Stimulated activated naive CD8-positive, alpha-beta T cell treated with anti-CD3 and anti-CD28 coated beads, Interleukin-15, amount 100 ng/mL, for 72 hours (primary cell): ENCODE measurements around the gene TRIM27.
A peak's percentile ranks its signal among the peaks of the same experiment; 100 is the strongest.
"Not testable (repeated sequence)": the region's sequence is repeated elsewhere in the genome, so short reads cannot be mapped to it uniquely, and the experiment has no call there.

Source experiments
- ATAC-seq: fragments of 150-1000 bp; cut with Tn5 transposase; 2 replicates; pipeline ENCODE4 v1.10.0; 2021; ENCODE audit warnings: mild to moderate bottlenecking, moderate library complexity
- DNase-seq, 2 donors: peaks; one replicate each; pipeline ENCODE4 v3.0.0; 2021 to 2022
- H3K27ac Mint-ChIP-seq, 2 donors: one replicate each; pipeline ENCODE4 v1.8.0; 2022; ENCODE audit warnings: mild to moderate bottlenecking in 2 of 2, mixed read lengths in 2 of 2, moderate library complexity in 2 of 2
- H3K27me3 Mint-ChIP-seq: one replicate; pipeline ENCODE4 v1.8.0; 2022; ENCODE audit warnings: mixed read lengths
- H3K4me1 Mint-ChIP-seq: one replicate; pipeline ENCODE4 v1.8.0; 2022; ENCODE audit warnings: mild to moderate bottlenecking, mixed read lengths
- H3K4me3 Mint-ChIP-seq, 2 donors: one replicate each; pipeline ENCODE4 v1.8.0; 2022; ENCODE audit warnings: mild to moderate bottlenecking in 2 of 2, mixed read lengths in 2 of 2, moderate library complexity in 1 of 2
- H3K9me3 Mint-ChIP-seq, 2 donors: one replicate each; pipeline ENCODE4 v1.8.0; 2022; ENCODE audit warnings: mixed read lengths in 2 of 2

Gene TRIM27

DNA sequence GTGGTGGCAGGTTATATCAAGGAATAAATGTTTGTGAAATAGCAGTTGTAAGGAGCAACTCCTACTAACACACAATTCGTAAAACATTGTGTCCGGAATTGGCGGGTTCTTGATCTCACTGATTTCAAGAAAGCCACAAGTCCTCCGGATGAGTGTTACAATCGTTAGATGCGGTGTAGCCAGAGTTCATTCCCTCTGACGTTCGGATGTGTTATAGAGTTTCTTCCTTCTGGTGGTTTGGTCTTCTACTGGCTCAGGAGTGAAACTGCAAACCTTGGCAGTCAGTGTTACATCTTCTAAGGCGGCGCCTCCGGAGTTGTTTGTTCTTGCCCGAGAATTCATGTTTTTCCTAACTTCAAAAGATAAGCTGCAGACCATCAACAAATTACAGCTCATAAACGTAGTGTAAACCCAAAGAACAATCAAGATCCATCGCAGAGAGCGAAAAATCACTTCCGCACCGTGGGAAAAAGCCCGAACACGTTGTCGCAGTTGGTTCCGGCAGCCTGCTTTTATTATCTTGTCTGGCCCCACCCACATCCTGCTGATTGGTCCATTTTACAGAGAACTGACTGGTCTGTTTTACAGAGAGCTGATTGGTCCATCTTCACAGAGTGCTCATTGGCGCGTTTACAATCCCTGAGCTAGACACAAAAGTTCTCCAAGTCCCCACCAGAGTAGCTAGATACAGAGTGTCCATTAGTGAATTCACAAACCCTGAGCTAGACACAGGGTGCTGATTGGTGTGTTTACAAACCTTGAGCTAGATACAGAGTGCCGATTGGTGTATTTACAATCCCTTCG, 58.2 kb downstream of the TRIM27 start:
- peak overlapping the region; percentile 88 to 91 for H3K4me3 Mint-ChIP-seq
- peaks cover 57% of the 10 kb centered on the region for H3K4me1 Mint-ChIP-seq
- H3K27ac Mint-ChIP-seq, result peak overlapping the region; percentile 87 to 98
- peaks cover 7% of the 10 kb centered on the region for H3K27me3 Mint-ChIP-seq
- ATAC-seq (peak; percentile 46), DNase-seq (peak; percentile 81 to 86)
- H3K9me3 Mint-ChIP-seq, result peaks cover 0 to 7% of the 10 kb centered on the region in 2 donors

DNA sequence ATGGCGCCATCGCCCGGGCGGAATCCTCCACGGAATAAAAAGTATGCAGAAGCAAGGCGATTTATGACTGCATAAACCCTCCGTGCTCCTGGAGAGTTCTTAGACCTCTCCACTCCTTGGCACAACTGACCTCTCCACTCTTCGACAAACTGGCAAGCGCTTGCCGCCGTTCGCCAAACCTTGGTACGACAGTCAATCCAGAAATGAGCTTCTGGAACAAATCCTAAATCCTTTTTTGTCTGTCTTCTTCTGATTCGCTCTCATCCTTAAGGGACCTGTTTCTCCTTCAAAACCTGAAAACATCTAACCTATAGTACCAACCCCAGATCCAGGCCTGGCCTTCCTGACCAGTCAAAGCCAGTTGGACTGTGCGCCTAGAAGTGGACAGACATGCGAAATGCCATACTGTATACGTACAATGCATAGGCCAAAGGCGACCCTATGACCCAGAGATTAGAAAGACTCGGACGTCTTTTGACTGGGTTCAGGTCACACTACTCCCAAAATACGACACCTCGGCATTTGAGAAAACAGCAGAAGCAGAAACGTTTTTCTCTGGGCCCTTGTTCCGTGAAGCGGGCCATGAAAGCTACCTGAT, 59.4 kb downstream of the TRIM27 start:
- peaks cover 60% of the 10 kb centered on the region for H3K4me1 Mint-ChIP-seq
- H3K9me3 Mint-ChIP-seq, result peaks cover 0 to 7% of the 10 kb centered on the region in 2 donors
- ATAC-seq, result no peak
- peaks cover 7% of the 10 kb centered on the region for H3K27me3 Mint-ChIP-seq
- no peak for DNase-seq
- peak overlapping the region; percentile 90 to 91 for H3K4me3 Mint-ChIP-seq
- H3K27ac Mint-ChIP-seq, result peak overlapping the region; percentile 50 to 100

DNA sequence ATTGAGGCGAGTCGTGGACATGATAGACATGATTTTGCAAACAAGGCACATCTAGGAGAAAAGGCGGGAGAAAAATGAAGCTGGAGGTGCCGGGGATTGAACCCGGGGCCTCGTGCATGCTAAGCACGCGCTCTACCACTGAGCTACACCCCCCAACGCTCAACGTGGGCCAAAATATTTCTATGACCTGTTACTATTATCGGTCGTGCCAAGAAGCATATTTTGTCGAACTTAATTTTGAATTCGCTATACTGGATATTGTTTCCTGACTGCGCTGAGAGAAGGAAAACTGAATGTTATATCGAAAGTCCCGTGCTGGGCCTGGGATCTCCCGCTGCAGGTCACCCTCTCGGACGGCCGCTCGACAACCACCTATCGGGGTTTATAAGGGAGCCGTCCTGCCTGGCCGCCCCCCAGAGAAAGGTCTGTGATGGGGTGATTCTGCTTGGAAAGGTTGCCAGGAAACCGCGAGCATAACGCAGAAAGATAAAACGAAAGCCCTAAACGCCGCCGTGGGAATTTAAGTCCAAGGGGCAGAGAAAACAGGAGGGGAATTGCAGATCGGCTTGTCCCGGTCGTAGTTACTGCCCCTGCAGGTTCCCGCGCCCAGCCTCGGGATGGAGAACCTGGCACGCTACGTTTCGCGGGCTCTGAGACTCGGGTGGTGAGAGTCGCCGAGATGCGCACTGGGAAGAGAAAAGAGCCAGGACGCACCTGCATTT, 60.0 kb downstream of the TRIM27 start:
- peak overlapping the region; percentile 90 to 91 for H3K4me3 Mint-ChIP-seq
- H3K27me3 Mint-ChIP-seq, result peaks cover 7% of the 10 kb centered on the region
- peaks cover 60% of the 10 kb centered on the region for H3K4me1 Mint-ChIP-seq
- ATAC-seq (peak; percentile 50), DNase-seq (peak; percentile 86 to 89)
- peaks cover 0 to 7% of the 10 kb centered on the region in 2 donors for H3K9me3 Mint-ChIP-seq
- H3K27ac Mint-ChIP-seq, result peak overlapping the region; percentile 93 to 100

DNA sequence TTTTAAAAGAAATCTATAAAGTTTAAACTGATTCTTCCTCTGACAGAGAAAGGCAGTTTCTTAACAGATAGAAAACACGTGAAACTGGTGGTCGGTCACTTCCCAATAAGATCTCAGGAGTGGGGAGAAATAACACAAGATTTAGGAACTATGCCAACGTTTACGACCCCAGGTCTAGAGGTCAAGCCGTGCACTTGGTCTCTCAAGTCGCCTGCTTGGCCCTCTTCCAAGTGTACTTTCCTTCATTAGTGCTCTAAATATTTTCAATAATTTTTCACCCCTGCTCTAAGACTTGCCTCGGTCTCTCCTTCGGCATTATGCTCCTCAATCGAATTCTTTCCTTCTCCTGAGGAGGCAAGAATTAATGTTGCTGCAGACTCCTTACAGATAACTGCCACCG, 61.7 kb downstream of the TRIM27 start:
- DNase-seq, result no peak
- ATAC-seq, result no peak
- no peak overlapping the region for H3K4me3 Mint-ChIP-seq
- H3K9me3 Mint-ChIP-seq, result peaks cover 0 to 7% of the 10 kb centered on the region in 2 donors
- peaks cover 43% of the 10 kb centered on the region for H3K4me1 Mint-ChIP-seq
- H3K27me3 Mint-ChIP-seq, result peaks cover 7% of the 10 kb centered on the region
- H3K27ac Mint-ChIP-seq, result no peak overlapping the region

DNA sequence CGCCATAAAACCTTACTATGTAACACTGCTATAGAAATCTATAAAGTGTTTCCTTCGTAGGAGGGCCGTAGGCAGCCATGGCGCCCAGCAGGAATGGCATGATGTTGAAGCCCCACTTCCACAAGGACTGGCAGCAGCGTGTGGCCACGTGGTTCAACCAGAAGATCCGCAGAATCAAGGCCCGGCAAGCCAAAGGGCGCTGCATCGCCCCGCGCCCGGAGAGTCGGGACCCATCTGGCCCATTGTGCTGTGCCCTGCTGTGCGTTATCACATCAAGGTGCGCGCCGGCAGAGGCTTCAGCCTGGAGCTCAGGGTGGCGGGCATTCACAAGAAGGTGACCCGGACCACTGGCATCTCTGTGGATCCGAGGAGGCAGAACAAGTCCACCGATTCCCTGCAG, 62.4 kb downstream of the TRIM27 start:
- H3K27ac Mint-ChIP-seq, result no peak overlapping the region
- ATAC-seq (no peak), DNase-seq (no peak)
- peaks cover 0 to 7% of the 10 kb centered on the region in 2 donors for H3K9me3 Mint-ChIP-seq
- peaks cover 41% of the 10 kb centered on the region for H3K4me1 Mint-ChIP-seq
- no peak overlapping the region for H3K4me3 Mint-ChIP-seq
- H3K27me3 Mint-ChIP-seq, result peaks cover 7% of the 10 kb centered on the region

DNA sequence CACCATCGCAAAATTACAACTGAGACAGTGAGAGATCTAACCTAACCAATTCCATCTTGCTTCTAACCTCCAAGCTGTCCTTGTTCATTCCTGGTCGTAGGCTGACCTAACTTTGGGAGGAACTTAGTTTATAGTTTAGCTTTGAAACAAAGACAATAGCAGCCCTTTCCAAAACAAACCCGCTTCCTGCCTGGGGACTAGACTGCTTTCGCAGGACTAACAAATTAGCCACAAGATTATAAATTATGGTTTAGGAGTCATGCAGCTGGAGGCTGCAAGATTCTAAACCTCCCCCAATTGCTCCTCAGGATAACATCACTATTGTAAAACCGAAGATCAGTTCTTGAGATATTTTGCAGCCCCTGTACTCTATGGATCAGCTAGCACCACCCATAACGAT, 63.2 kb downstream of the TRIM27 start:
- peaks cover 0 to 7% of the 10 kb centered on the region in 2 donors for H3K9me3 Mint-ChIP-seq
- H3K27me3 Mint-ChIP-seq, result peaks cover 7% of the 10 kb centered on the region
- H3K27ac Mint-ChIP-seq, result no peak overlapping the region
- no peak overlapping the region for H3K4me3 Mint-ChIP-seq
- ATAC-seq (no peak), DNase-seq (no peak)
- peaks cover 37% of the 10 kb centered on the region for H3K4me1 Mint-ChIP-seq

DNA sequence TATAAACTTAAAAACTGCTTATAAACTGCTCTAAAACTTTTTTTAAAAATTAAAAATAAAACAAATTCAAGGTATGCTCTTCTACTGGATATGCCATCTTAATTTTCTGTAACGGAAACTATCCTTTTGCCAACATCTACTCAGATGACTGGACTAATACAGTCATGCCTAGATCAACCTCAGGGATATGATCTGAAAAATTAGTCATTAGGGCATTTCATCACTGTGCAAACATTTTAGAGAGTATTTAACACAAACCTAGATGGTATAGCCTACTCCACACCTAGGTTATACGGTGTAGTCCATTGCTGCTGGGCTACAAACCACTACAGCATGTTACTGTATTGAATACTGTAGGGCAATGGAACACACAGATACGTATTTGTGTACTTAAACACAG, 64.8 kb downstream of the TRIM27 start:
- peaks cover 22% of the 10 kb centered on the region for H3K4me1 Mint-ChIP-seq
- no peak overlapping the region for H3K27ac Mint-ChIP-seq
- H3K27me3 Mint-ChIP-seq, result peaks cover 7% of the 10 kb centered on the region
- peaks cover 0 to 7% of the 10 kb centered on the region in 2 donors for H3K9me3 Mint-ChIP-seq
- no peak for DNase-seq
- no peak overlapping the region for H3K4me3 Mint-ChIP-seq
- no peak for ATAC-seq

DNA sequence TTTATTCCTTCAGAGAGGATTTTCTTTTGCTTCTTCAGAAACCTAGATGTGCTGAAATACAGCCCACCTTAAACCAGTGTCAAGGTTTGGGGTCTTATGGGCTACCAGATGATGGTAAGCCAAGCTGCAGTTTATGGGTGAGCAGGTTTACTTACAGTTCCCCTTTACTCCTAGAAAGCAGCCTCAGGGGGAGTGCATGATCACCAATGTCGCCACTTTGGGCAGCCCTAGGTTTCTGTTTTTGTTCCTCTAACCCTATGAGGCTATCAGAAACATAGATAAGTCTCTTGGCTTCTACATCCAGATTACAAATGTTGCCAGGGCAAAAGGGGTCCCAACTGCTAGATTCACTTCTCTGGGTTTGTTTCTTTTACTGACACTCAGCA, 67.2 kb downstream of the TRIM27 start:
- H3K4me3 Mint-ChIP-seq, result no peak overlapping the region
- H3K4me1 Mint-ChIP-seq, result peaks cover 9% of the 10 kb centered on the region
- ATAC-seq (no peak), DNase-seq (no peak)
- H3K27me3 Mint-ChIP-seq, result peaks cover 19% of the 10 kb centered on the region
- no peak overlapping the region for H3K27ac Mint-ChIP-seq
- H3K9me3 Mint-ChIP-seq, result no peaks in the 10 kb centered on the region

DNA sequence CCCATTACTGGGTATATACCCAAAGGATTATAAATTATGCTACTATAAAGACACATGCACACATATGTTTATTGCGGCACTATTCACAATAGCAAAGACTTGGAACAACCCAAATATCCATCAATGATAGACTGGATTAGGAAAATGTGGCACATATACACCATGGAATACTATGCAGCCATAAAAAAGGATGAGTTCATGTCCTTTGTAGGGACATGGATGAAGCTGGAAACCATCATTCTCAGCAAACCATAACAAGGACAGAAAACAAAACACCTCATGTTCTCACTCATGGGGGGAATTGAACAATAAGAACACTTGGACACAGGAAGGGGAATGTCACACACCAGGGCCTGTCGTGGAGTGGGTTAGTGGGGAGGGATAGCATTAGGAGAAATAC, 69.4 kb downstream of the TRIM27 start:
- H3K4me1 Mint-ChIP-seq, H3K27ac Mint-ChIP-seq, H3K4me3 Mint-ChIP-seq, DNase-seq, ATAC-seq, H3K9me3 Mint-ChIP-seq: not testable (repeated sequence)
- H3K27me3 Mint-ChIP-seq, result peaks cover 25% of the 10 kb centered on the region
